GM12801 (cell line): ENCODE results near the gene SLC22A7.

Experiments
- CTCF ChIP-seq: IDR thresholded peaks from one replicate; pipeline ENCODE4 v1.5.1; 2011; ENCODE audit warnings: control low read depth; ENCODE audit not compliant: insufficient read length; ENCODE audit errors: extremely low read depth

SLC22A7 gene

GRCh38 chr6:43285832-43286231 is 12.2 kb upstream of the SLC22A7 start:
- no peak for TF ChIP-seq CTCF

- no peak for TF ChIP-seq CTCF
These were observed 11.5 kb upstream of the SLC22A7 start for GRCh38 chr6:43286456-43286979.

- no peak for TF ChIP-seq CTCF
These were observed 10.9 kb upstream of the SLC22A7 start for GRCh38 chr6:43286980-43287716.

GRCh38 chr6:43287717-43288679 is 10.1 kb upstream of the SLC22A7 start:
- TF ChIP-seq CTCF, result no peak

DNA sequence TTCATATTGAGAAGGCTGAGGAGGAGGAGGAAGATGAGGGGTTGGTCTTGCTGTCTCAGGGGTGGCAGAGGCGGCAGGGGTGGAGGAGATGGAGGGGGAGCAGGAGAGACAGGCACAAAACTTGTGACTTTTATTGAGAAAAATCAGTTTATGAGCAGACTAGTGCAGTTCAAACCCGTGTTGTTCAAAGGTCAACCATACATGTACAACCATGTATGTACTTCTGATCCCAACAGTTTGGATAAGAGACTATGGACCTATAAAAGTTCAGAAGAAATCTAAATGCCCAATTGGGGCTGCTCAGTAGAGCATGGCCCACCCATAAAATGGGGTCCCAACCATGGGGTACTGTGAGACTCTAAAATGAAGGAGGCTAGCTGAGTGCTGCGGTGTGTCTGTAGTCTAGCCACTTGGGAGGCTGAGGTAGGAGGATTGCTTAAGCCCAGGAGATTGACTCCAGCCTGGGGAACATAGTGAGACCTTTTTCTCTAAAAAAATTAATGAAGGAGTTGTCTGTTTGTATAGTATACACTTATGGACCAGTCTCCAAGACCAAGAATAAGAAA is 7.6 kb upstream of the SLC22A7 start:
- TF ChIP-seq CTCF, result no peak

GRCh38 chr6:43290905-43291355 is 7.1 kb upstream of the SLC22A7 start:
- TF ChIP-seq CTCF, result no peak

GRCh38 chr6:43291708-43292107 is 6.4 kb upstream of the SLC22A7 start:
- TF ChIP-seq CTCF, result no peak
